ENCODE results near the gene IHH.

The IHH gene

DNA sequence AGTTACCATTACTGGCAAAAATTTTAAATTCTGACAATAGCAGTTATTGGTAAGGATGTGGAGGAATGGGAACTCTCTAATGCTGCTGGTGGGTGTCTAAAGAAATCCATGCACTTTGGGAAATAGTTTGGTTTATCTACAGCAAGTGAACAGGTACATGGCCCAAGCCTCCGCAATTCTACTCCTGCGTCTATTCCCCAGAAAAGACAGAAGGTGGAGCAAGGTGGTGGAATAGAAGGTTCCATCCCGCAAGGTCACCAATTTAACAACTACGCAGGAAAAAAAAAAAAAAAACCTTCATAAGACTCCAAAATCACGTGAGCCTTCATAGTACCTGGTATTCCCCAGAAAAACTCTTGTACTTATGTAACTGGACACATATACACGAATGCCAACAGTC, 25.9 kb downstream of the IHH start:
- DNase-seq (ENCODE audit: extremely low spot score): no peak
- TF ChIP-seq NFRKB (IDR thresholded peaks at IDR 0.05): no peak
- no peak for TF ChIP-seq ELF4 (IDR thresholded peaks at IDR 0.05)
- TF ChIP-seq SP1 (IDR thresholded peaks at IDR 0.05): no peak
- no peak for TF ChIP-seq ARNT (IDR thresholded peaks at IDR 0.05)
- TF ChIP-seq FOXK2 (IDR thresholded peaks at IDR 0.05): no peak
- TF ChIP-seq CTBP1 (IDR thresholded peaks at IDR 0.05; ENCODE audit: borderline replicate concordance): no peak
- no peak for TF ChIP-seq LEF1 (IDR thresholded peaks at IDR 0.05; ENCODE audit: borderline replicate concordance)
- no peak for TF ChIP-seq TARDBP (IDR thresholded peaks at IDR 0.05)
- TF ChIP-seq, protein P1, sequence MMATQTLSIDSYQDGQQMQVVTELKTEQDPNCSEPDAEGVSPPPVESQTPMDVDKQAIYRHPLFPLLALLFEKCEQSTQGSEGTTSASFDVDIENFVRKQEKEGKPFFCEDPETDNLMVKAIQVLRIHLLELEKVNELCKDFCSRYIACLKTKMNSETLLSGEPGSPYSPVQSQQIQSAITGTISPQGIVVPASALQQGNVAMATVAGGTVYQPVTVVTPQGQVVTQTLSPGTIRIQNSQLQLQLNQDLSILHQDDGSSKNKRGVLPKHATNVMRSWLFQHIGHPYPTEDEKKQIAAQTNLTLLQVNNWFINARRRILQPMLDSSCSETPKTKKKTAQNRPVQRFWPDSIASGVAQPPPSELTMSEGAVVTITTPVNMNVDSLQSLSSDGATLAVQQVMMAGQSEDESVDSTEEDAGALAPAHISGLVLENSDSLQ (IDR thresholded peaks at IDR 0.05): no peak
- TF ChIP-seq SUZ12 (IDR thresholded peaks at IDR 0.05): no peak
- CTCF ChIA-PET: no interaction called here
- POLR2A ChIA-PET: no interaction called here

DNA sequence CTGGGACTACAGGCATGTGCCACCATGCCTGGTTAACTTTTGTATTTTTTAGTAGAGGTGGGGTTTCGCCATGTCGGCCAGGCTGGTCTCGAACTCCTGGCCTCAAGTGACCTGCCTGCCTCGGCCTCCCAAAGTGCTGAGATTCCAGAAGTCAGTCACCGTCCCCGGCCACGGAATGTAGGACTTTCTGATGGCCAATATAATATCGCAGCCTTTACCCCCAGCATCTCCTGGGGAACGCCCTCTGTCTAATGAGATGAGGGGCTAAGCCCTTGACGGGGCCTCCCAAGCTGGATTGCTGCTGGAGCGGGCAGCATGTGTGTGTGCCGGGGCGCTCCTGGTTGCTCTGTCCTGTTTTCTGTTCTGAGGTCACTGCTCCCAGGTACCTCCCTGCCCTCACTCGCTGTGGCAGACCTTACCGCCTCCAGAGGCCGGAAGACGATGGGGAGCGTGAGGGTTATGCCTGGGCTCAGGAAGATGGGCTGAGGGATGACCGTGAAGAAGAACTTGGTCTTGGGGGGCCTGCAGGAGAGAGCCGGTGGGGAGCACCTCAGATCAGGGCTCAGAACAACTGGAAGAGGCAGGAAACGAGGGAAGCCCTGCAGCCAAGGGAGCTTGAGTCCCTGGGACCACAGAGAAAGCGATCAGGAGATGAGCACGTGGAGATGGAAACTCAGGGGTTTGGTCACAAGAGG, 28.5 kb downstream of the IHH start:
- CTCF ChIA-PET: interaction anchor here (3.5 kb wide), 1 partner anchor 125 kb away, joined by 40 read pairs; no protein-coding TSS in a partner anchor
- POLR2A ChIA-PET: no interaction called here
- TF ChIP-seq HDGF (IDR thresholded peaks at IDR 0.05; ENCODE audit: borderline replicate concordance) (no peak), L3MBTL2 (conservative IDR thresholded peaks at IDR 0.05) (no peak), BHLHE40 (IDR thresholded peaks at IDR 0.05; ENCODE audit: borderline replicate concordance) (no peak), FOXK2 (IDR thresholded peaks at IDR 0.05) (no peak), ARNT (IDR thresholded peaks at IDR 0.05) (no peak), LEF1 (IDR thresholded peaks at IDR 0.05; ENCODE audit: borderline replicate concordance) (no peak), CTBP1 (IDR thresholded peaks at IDR 0.05; ENCODE audit: borderline replicate concordance) (no peak), SP1 (IDR thresholded peaks at IDR 0.05) (no peak), FOXA1 (IDR thresholded peaks at IDR 0.05) (no peak), SUZ12 (IDR thresholded peaks at IDR 0.05) (no peak), NFRKB (IDR thresholded peaks at IDR 0.05) (no peak), TARDBP (IDR thresholded peaks at IDR 0.05) (no peak), ELF4 (IDR thresholded peaks at IDR 0.05) (no peak), ZNF384 (IDR thresholded peaks at IDR 0.05) (no peak), FOXM1 (IDR thresholded peaks at IDR 0.05; ENCODE audit: borderline replicate concordance) (no peak)
- TF ChIP-seq, protein P1 (IDR thresholded peaks at IDR 0.05): no peak
- DNase-seq (ENCODE audit: extremely low spot score): no peak

DNA sequence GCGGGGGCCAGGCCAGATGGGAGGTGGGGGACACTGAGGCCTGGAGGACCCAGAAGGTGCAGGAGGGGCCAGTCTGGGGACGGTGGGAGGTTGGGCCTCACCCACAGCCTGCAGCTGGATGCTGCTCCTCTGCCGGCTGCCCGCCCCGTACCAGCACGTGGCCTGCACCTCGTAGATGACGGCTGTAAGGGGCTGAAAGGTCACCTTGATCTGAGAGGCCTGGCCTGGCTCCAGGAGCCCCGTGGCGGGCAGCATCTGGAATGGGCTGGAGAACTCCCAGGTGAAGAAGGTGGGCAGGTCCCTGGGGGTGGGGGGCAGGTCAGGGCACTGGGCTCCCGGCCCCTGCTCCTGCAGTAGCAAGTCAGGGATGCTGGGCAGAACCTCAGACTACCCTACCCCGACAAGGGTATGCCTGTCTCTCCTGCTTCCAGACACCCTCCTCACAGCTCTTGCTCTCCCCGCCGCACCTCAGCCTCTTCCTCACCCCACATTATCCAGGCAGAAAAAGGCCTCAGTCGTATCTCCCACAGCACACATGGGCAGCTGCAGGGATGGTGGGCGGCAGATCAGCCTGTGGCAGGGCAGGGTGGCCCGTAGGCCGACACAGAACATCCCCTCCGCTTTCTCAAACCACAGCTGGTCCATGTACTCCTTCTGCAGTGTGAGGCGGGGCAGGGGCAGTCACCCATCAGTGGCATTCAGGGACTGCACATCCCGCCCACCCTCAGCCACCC, 29.5 kb downstream of the IHH start:
- TF ChIP-seq LEF1 (IDR thresholded peaks at IDR 0.05; ENCODE audit: borderline replicate concordance) (no peak), ARNT (IDR thresholded peaks at IDR 0.05) (no peak), SUZ12 (IDR thresholded peaks at IDR 0.05) (no peak), FOXK2 (IDR thresholded peaks at IDR 0.05) (no peak), FOXM1 (IDR thresholded peaks at IDR 0.05; ENCODE audit: borderline replicate concordance) (no peak), TARDBP (IDR thresholded peaks at IDR 0.05) (no peak), HDGF (IDR thresholded peaks at IDR 0.05; ENCODE audit: borderline replicate concordance) (no peak), ELF4 (IDR thresholded peaks at IDR 0.05) (no peak), ZNF384 (IDR thresholded peaks at IDR 0.05) (no peak), FOXA1 (IDR thresholded peaks at IDR 0.05) (no peak), CTBP1 (IDR thresholded peaks at IDR 0.05; ENCODE audit: borderline replicate concordance) (no peak), SP1 (IDR thresholded peaks at IDR 0.05) (no peak), L3MBTL2 (conservative IDR thresholded peaks at IDR 0.05) (no peak)
- TF ChIP-seq, protein P1 (IDR thresholded peaks at IDR 0.05): no peak
- no peak for DNase-seq (ENCODE audit: extremely low spot score)
- CTCF ChIA-PET: interaction anchor here (3.5 kb wide), 1 partner anchor 126 kb away, joined by 40 read pairs; no protein-coding TSS in a partner anchor
- POLR2A ChIA-PET: no interaction called here

DNA sequence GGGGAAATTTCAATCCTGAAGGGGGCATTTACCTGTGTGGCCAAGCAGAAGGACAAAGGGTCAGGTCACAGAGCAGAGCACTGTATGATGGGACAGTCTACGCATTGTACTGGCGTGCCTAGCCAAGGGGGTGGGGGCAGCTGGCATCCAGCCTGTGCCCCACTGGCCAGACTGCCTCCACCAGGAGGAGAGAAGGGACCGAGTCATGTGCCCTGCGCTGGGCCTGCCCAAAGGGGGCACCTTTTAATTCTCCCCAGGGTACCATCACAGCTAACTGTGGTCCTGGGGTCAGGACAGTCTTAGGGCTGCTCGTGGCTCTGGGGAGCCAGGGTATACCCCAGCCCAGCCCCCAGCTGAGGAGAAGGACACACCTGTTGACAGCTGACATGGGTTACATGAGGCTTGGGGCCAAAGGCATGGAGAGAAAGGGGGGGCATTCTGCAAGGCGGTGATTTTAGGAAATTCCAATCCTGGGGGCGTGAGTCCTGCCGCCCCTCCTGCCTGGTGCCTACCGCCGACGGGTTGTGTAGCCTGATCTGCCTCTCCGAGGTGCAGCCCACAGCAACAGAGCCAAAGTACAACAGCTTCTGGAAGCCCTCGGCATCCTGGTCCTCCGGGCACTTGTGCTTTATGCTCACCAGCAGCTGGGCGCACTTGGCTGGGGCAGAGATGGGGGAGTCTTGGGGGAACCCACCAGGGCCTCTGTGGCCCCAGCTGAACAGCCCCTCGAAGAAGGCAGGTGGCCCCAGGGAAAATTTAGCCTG, 30.4 kb downstream of the IHH start:
- POLR2A ChIA-PET: interaction anchor here (1.0 kb wide), 1 partner anchor 89 kb away, joined by 3 read pairs; no protein-coding TSS in a partner anchor
- no peak for DNase-seq (ENCODE audit: extremely low spot score)
- CTCF ChIA-PET: interaction anchor here (0.5 to 3.5 kb wide), 32 partner anchors 9 to 318 kb away, joined by 3 to 40 read pairs (median 4); partner anchors contain the start of gene CFAP65
- no peak for TF ChIP-seq FOXK2 (IDR thresholded peaks at IDR 0.05)
- TF ChIP-seq, protein P1 (IDR thresholded peaks at IDR 0.05): no peak
- no peak for TF ChIP-seq SUZ12 (IDR thresholded peaks at IDR 0.05)
- no peak for TF ChIP-seq TARDBP (IDR thresholded peaks at IDR 0.05)

DNA sequence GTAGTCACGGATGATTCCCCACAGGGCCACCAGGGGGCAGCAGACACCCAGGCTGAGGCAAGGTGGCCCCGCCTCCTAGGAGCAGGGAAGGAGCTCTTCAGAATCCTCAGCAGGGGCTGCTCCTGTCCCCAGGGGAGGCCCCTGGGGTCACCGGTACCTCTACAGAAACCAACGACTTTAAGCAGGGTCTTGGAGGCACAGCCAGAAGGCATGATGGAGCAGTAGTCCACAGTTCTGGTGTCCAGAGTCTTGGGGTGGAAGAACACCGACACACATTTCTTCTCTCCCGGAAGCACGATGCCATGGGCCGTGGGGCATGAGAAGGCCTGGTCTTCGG, 30.9 kb downstream of the IHH start:
- DNase-seq (ENCODE audit: extremely low spot score): peak; percentile 89
- POLR2A ChIA-PET: interaction anchor here (1.0 kb wide), 1 partner anchor 90 kb away, joined by 3 read pairs; no protein-coding TSS in a partner anchor
- TF ChIP-seq HDGF (IDR thresholded peaks at IDR 0.05; ENCODE audit: borderline replicate concordance): no peak
- TF ChIP-seq SUZ12 (IDR thresholded peaks at IDR 0.05): no peak
- TF ChIP-seq FOXK2 (IDR thresholded peaks at IDR 0.05): no peak
- TF ChIP-seq FOXA1 (IDR thresholded peaks at IDR 0.05): no peak
- TF ChIP-seq ZNF384 (IDR thresholded peaks at IDR 0.05): no peak
- TF ChIP-seq SP1 (IDR thresholded peaks at IDR 0.05): no peak
- no peak for TF ChIP-seq ELF4 (IDR thresholded peaks at IDR 0.05)
- no peak for TF ChIP-seq NFRKB (IDR thresholded peaks at IDR 0.05)
- TF ChIP-seq TARDBP (IDR thresholded peaks at IDR 0.05): no peak
- no peak for TF ChIP-seq CTBP1 (IDR thresholded peaks at IDR 0.05; ENCODE audit: borderline replicate concordance)
- TF ChIP-seq, protein P1 (IDR thresholded peaks at IDR 0.05): no peak
- no peak for TF ChIP-seq LEF1 (IDR thresholded peaks at IDR 0.05; ENCODE audit: borderline replicate concordance)
- TF ChIP-seq ARNT (IDR thresholded peaks at IDR 0.05): no peak
- CTCF ChIA-PET: interaction anchor here (0.5 to 3.5 kb wide), 32 partner anchors 9 to 318 kb away, joined by 3 to 40 read pairs (median 4); partner anchors contain the start of gene CFAP65

Data from HEK293T (cell line).